BJ (cell line): ENCODE data around the gene TVP23C. TPM values are rescaled to one million over a fixed set of nuclear protein-coding genes. Genes with fewer than 3 reads are reported as not detected.

Experiments
- CTCF ChIA-PET: fragments of 350-600 bp; formaldehyde crosslinking; extraction: SDS; loops from one replicate; lab custom pipeline; 2021; ENCODE audit warnings: antibody characterized with exemption, inconsistent platforms; lab: Yijun Ruan, JAX
- POLR2A ChIA-PET: fragments of 300-600 bp; sonication (Branson Sonifier 250); formaldehyde crosslinking; extraction: SDS; loops from one replicate; lab custom pipeline; 2021; ENCODE audit warnings: antibody characterized with exemption; lab: Charles Lee
- DNase-seq: peaks from one replicate; pipeline ENCODE4 v3.0.0-alpha.2; 2011; ENCODE audit warnings: low read depth
- H3K27me3 ChIP-seq: 2 replicates; pipeline ENCODE4 v1.6.0; 2011; ENCODE audit warnings: low read length; ENCODE audit not compliant: control insufficient read depth, insufficient read depth
- H3K36me3 ChIP-seq: 2 replicates; pipeline ENCODE4 v1.5.1; 2011; ENCODE audit warnings: low read length; ENCODE audit not compliant: control insufficient read depth, insufficient read depth
- H3K4me3 ChIP-seq: 2 replicates; pipeline ENCODE4 v1.5.1; 2011; ENCODE audit warnings: low read depth, mild to moderate bottlenecking, control low read depth, low read length
- polyA plus RNA-seq: library from polyadenylated mRNA; depleted of rRNA; stranded (reverse); fragments of >200 nt; gene quantifications from 2 replicates; pipeline ENCODE4 v1.2.3, GENCODE V29; 2011
- TF ChIP-seq, protein P1 (sequence below): IDR thresholded peaks from 2 replicates; pipeline ENCODE4 v1.5.1; 2011; ENCODE audit warnings: low read depth, mild to moderate bottlenecking, control low read depth, inconsistent platforms, low read length, moderate library complexity; ENCODE audit not compliant: insufficient read depth

TVP23C gene
- polyA plus RNA-seq, 1 experiment = 5.8 TPM

DNA sequence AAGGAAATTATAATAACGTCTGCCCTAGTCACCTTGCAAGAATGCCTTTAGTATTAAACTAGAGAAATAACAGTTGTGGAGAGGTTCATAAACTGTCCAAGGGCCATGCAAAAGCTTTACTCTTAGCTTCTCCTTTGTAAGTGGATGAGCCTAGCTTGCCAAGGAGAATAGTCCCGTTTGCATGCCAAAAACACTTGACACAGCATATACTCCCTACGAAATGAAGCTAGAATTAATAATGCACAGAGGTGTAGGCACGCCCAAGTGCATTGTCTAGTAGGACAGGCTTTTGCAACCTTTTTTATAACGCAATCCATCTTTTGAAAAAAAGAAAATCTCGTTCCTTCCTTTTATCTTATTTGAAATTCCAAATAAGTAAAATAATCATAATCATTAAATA, 83.1 kb downstream of the TVP23C start:
- CTCF ChIA-PET = interaction anchor here (1.1 kb wide), 1 partner anchor 23 kb away, joined by 4 read pairs; no protein-coding TSS in a partner anchor
- no peaks in the 10 kb centered on the region for H3K27me3 ChIP-seq
- H3K36me3 ChIP-seq = no peaks in the 10 kb centered on the region
- TF ChIP-seq, protein P1, sequence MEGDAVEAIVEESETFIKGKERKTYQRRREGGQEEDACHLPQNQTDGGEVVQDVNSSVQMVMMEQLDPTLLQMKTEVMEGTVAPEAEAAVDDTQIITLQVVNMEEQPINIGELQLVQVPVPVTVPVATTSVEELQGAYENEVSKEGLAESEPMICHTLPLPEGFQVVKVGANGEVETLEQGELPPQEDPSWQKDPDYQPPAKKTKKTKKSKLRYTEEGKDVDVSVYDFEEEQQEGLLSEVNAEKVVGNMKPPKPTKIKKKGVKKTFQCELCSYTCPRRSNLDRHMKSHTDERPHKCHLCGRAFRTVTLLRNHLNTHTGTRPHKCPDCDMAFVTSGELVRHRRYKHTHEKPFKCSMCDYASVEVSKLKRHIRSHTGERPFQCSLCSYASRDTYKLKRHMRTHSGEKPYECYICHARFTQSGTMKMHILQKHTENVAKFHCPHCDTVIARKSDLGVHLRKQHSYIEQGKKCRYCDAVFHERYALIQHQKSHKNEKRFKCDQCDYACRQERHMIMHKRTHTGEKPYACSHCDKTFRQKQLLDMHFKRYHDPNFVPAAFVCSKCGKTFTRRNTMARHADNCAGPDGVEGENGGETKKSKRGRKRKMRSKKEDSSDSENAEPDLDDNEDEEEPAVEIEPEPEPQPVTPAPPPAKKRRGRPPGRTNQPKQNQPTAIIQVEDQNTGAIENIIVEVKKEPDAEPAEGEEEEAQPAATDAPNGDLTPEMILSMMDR = no peak
- no peak for DNase-seq
- POLR2A ChIA-PET = no interaction called here
- H3K4me3 ChIP-seq = no peak overlapping the region

DNA sequence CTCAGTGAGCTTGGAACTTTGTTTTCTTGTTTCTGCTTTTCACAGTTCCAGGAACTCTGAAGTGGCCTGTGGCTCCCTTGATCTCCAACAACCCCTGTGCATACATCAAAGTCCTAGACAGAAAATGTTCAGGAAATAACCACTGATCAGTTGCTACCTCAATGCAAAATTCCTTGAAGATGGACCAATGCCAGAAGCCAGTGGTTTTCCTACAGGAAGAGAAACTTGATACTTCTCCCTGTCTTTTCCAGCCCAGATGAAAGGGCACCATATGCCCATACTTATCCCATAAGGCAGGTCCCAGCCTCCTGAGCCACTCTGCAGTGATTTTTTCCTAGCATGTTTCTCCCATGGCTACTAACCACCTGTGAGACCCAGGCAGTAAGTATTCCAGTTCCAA, 83.6 kb downstream of the TVP23C start:
- H3K4me3 ChIP-seq = no peak overlapping the region
- no peaks in the 10 kb centered on the region for H3K36me3 ChIP-seq
- ChIA-PET CTCF (interaction anchor here (0.9 to 1.1 kb wide), 2 partner anchors 15 to 23 kb away, joined by 4 to 5 read pairs; no protein-coding TSS in a partner anchor), POLR2A (no interaction called here)
- TF ChIP-seq, protein P1 = no peak
- DNase-seq = no peak
- no peaks in the 10 kb centered on the region for H3K27me3 ChIP-seq

DNA sequence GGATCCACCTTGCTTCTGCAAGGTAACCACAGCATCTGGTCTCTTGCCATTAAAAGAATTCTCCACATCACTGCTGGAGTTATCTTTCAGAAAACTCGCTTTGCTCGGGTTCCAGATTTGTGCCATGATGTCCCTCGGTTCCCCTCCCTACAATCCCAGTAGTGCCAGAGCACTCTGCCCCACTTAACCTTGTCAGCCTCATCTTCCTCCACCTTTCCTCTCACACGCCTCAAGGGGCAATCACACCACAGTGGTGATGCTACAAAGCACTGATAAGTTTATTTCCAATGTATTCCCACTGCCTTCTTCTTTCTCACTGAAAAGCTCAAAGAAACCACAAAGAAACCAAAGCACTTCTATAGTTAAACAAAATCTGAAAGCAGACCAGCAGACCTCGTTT, 84.4 kb downstream of the TVP23C start:
- ChIA-PET POLR2A (no interaction called here), CTCF (interaction anchor here (0.9 to 1.7 kb wide), 4 partner anchors 9 to 219 kb away, joined by 4 to 5 read pairs (median 4); no protein-coding TSS in a partner anchor)
- no peak for DNase-seq
- H3K27me3 ChIP-seq = no peaks in the 10 kb centered on the region
- H3K36me3 ChIP-seq = no peaks in the 10 kb centered on the region
- TF ChIP-seq, protein P1 = no peak
- H3K4me3 ChIP-seq = no peak overlapping the region

DNA sequence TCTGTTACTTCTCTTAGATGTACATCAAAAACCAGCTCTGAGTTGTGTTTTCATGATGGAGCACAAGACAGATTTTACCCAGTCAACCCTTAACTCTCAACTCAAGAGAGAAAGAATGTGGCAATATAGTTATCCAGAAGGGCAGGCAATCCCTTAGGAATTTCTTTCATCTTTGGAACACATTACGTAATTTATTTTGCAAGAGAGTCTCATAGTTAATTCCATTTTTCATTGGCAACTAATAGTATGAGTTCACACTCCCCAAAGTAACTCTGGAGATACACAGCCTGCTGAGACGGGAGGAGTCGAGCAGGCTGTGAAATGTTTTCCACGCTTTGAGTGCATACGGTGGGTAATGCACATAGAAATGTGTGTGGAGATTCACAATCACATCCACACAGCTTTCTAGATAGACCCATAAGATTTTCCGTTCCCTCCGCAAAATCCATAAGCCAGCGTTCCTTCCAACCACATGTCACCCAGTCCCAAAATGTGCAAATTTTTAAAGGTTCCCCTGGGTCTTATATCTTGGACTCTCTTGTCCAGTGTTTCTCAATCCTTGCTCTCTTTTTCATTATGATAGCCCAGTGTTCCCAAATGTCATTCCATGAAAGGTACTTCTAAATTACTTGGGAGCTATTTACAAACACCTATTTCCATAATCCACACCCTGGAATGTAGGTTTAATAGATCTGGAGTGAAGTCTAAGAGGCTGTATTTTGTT, 87.5 kb downstream of the TVP23C start:
- ChIA-PET CTCF (interaction anchor here (0.6 to 1.5 kb wide), 5 partner anchors 12 to 219 kb away, joined by 3 to 5 read pairs (median 3); no protein-coding TSS in a partner anchor), POLR2A (interaction anchor here (0.6 kb wide), 1 partner anchor 169 kb away, joined by 5 read pairs; no protein-coding TSS in a partner anchor)
- H3K4me3 ChIP-seq = no peak overlapping the region
- H3K36me3 ChIP-seq = no peaks in the 10 kb centered on the region
- no peak for DNase-seq
- no peaks in the 10 kb centered on the region for H3K27me3 ChIP-seq
- TF ChIP-seq, protein P1 = no peak

DNA sequence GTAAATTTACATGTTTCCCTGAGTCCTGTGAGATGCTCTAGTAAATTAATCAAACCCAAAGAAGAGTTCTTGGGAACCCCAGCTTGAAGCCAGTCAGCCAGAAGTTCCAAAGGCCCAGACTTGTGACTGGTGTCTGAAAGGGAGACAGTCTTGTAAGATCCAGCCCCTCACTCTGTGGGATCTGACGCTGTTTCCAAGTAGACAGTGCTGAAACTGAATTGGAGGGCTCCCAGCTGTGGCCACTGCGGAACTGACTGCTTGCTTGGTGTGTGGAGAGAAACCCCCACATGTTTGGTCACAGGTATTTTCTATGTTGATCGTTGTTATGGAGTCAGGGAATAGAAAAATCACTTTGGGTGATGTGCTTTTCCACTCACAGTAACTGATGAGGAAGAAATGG, 90.4 kb downstream of the TVP23C start:
- DNase-seq = no peak
- Histone ChIP-seq H3K36me3 (no peaks in the 10 kb centered on the region), H3K27me3 (no peaks in the 10 kb centered on the region), H3K4me3 (no peak overlapping the region)
- ChIA-PET CTCF (interaction anchor here (0.9 to 1.7 kb wide), 2 partner anchors 9 to 31 kb away, joined by 3 to 4 read pairs; no protein-coding TSS in a partner anchor), POLR2A (no interaction called here)
- TF ChIP-seq, protein P1 = no peak
